CD4-positive, alpha-beta T cell (primary cell): Measurements from ENCODE around the gene ENOX1. TPM values are rescaled to one million over a fixed set of nuclear protein-coding genes. Genes with fewer than 3 reads are reported as not detected.

Source experiments
- ATAC-seq: fragments of 200-7000 bp; cut with Tn5 transposase; one replicate; pipeline ENCODE4 v1.10.0; 2022; ENCODE audit warnings: mild to moderate bottlenecking; ENCODE audit not compliant: poor library complexity
- CTCF ChIA-PET: fragments of 350-600 bp; sonication (Branson Sonifier 250); formaldehyde crosslinking; loops from one replicate; lab custom pipeline; 2021; ENCODE audit warnings: antibody characterized with exemption, inconsistent platforms; lab: Charles Lee
- POLR2A ChIA-PET: fragments of 350-600 bp; sonication (Branson Sonifier 250); formaldehyde crosslinking; loops from one replicate; lab custom pipeline; 2021; ENCODE audit warnings: antibody characterized with exemption, inconsistent platforms; lab: Charles Lee
- DNase-seq, 14 experiments: peaks; one replicate each; pipeline ENCODE4 v3.0.0-alpha.2; 2013 to 2020; ENCODE audit warnings: mixed read lengths in 2 of 14
- H3K27ac ChIP-seq, 2 donors: one replicate each; pipeline versions ENCODE4 v1.5.1 to v1.7.0; 2013; ENCODE audit warnings: low read length in 2 of 2, low read depth in 1 of 2, mild to moderate bottlenecking in 1 of 2
- H3K27me3 ChIP-seq, 2 experiments: 1 replicate in 1 of 2; 2 replicates in 1 of 2; pipeline versions ENCODE4 v1.6.1 to v1.7.0; 2013; ENCODE audit warnings: low read length in 2 of 2, control low read depth in 1 of 2, mild to moderate bottlenecking in 1 of 2, moderate library complexity in 1 of 2; ENCODE audit not compliant: insufficient read depth in 2 of 2, control insufficient read depth in 1 of 2
- H3K36me3 ChIP-seq: one replicate; pipeline ENCODE4 v1.6.1; 2013; ENCODE audit warnings: low read length, control low read depth; ENCODE audit not compliant: insufficient read depth
- H3K4me1 ChIP-seq: one replicate; pipeline ENCODE4 v1.6.1; 2013; ENCODE audit warnings: low read length, control low read depth; ENCODE audit not compliant: insufficient read depth
- H3K4me3 ChIP-seq: one replicate; pipeline ENCODE4 v1.5.1; 2013; ENCODE audit warnings: mild to moderate bottlenecking, low read length, moderate library complexity
- H3K9me3 ChIP-seq, 2 experiments: 1 replicate in 1 of 2; 2 replicates in 1 of 2; pipeline versions ENCODE4 v1.6.1 to v1.7.0; 2013; ENCODE audit warnings: low read length in 2 of 2, mild to moderate bottlenecking in 2 of 2, control low read depth in 1 of 2, moderate library complexity in 1 of 2; ENCODE audit not compliant: control insufficient read depth in 1 of 2, insufficient read depth in 1 of 2
- H3K27ac Mint-ChIP-seq: one replicate; pipeline ENCODE4 v1.8.0; 2020; ENCODE audit warnings: mixed read lengths
- H3K27me3 Mint-ChIP-seq: one replicate; pipeline ENCODE4 v1.8.0; 2021; ENCODE audit warnings: mixed read lengths
- H3K36me3 Mint-ChIP-seq: one replicate; pipeline ENCODE4 v1.8.0; 2021; ENCODE audit warnings: low read depth, mixed read lengths
- H3K4me1 Mint-ChIP-seq: one replicate; pipeline ENCODE4 v1.8.0; 2021; ENCODE audit warnings: low read depth, mixed read lengths
- H3K4me3 Mint-ChIP-seq: one replicate; pipeline ENCODE4 v1.8.0; 2020; ENCODE audit warnings: mild to moderate bottlenecking, mixed read lengths
- H3K9me3 Mint-ChIP-seq: one replicate; pipeline ENCODE4 v1.8.0; 2020; ENCODE audit warnings: mixed read lengths
- CTCF ChIP-seq: fragments of 200-600 bp; IDR thresholded peaks from one replicate; pipeline ENCODE4 v1.8.0; 2022; ENCODE audit warnings: antibody characterized with exemption, mild to moderate bottlenecking
- intact Hi-C, 2 experiments: fragments of 100-400 bp; cut with DNase I in 1 of 2; cut with micrococcal nuclease in 1 of 2; formaldehyde crosslinking; loops; one replicate each; pipeline versions ENCODE4 v1.15.1 to v1.9.0; 2023 to 2025; cut with DNase I, micrococcal nuclease
- total RNA-seq, 174 experiments: library from RNA in 2 of 174; stranded (reverse) in 2 of 174; gene quantifications; one replicate each; pipeline ENCODE4 v1.2.3 and lab custom pipeline; 2021 to 2026

Gene ENOX1
- total RNA-seq, 2 experiments from 2014 or later: not detected

- intact Hi-C loops: no loop called here
- H3K9me3 Mint-ChIP-seq: no peaks in the 10 kb centered on the region
- ChIA-PET CTCF (no interaction called here), POLR2A (no interaction called here)
- no peaks in the 10 kb centered on the region for H3K4me1 Mint-ChIP-seq
- no peak overlapping the region for H3K4me3 Mint-ChIP-seq
- no peak overlapping the region for H3K27ac Mint-ChIP-seq
- DNase-seq: no peak
- Histone ChIP-seq H3K27me3 (no peaks in the 10 kb centered on the region), H3K4me3 (no peak overlapping the region), H3K27ac (no peak overlapping the region), H3K9me3 (no peaks in the 10 kb centered on the region), H3K4me1 (no peaks in the 10 kb centered on the region), H3K36me3 (no peaks in the 10 kb centered on the region)
- H3K36me3 Mint-ChIP-seq: no peaks in the 10 kb centered on the region
- TF ChIP-seq CTCF: no peak
- H3K27me3 Mint-ChIP-seq: peaks cover 8% of the 10 kb centered on the region
- ATAC-seq: no peak
These were observed 314.4 kb downstream of the ENOX1 start for GRCh38 chr13:43472339-43472738.

- Histone ChIP-seq H3K9me3 (no peaks in the 10 kb centered on the region), H3K27ac (no peak overlapping the region), H3K4me1 (no peaks in the 10 kb centered on the region), H3K27me3 (no peaks in the 10 kb centered on the region), H3K36me3 (no peaks in the 10 kb centered on the region), H3K4me3 (no peak overlapping the region)
- H3K9me3 Mint-ChIP-seq: no peaks in the 10 kb centered on the region
- H3K36me3 Mint-ChIP-seq: no peaks in the 10 kb centered on the region
- intact Hi-C loops: no loop called here
- no peak overlapping the region for H3K4me3 Mint-ChIP-seq
- CTCF ChIA-PET: no interaction called here
- H3K4me1 Mint-ChIP-seq: no peaks in the 10 kb centered on the region
- POLR2A ChIA-PET: no interaction called here
- no peak for ATAC-seq
- no peak overlapping the region for H3K27ac Mint-ChIP-seq
- peaks cover 8% of the 10 kb centered on the region for H3K27me3 Mint-ChIP-seq
- TF ChIP-seq CTCF: no peak
- no peak for DNase-seq
These were observed 316.2 kb downstream of the ENOX1 start for GRCh38 chr13:43470610-43471009.

GRCh38 chr13:43469791-43470190, 317.0 kb downstream of the ENOX1 start:
- H3K9me3 ChIP-seq: no peaks in the 10 kb centered on the region
- H3K4me3 Mint-ChIP-seq: no peak overlapping the region
- DNase-seq: no peak
- no peak overlapping the region for H3K27ac Mint-ChIP-seq
- ChIA-PET CTCF (no interaction called here), POLR2A (no interaction called here)
- no peak overlapping the region for H3K4me3 ChIP-seq
- TF ChIP-seq CTCF: no peak
- no peaks in the 10 kb centered on the region for H3K36me3 Mint-ChIP-seq
- no peak overlapping the region for H3K27ac ChIP-seq
- H3K4me1 Mint-ChIP-seq: no peaks in the 10 kb centered on the region
- no peak for ATAC-seq
- no peaks in the 10 kb centered on the region for H3K4me1 ChIP-seq
- H3K27me3 Mint-ChIP-seq: peaks cover 8% of the 10 kb centered on the region
- no peaks in the 10 kb centered on the region for H3K36me3 ChIP-seq
- intact Hi-C loops: no loop called here
- no peaks in the 10 kb centered on the region for H3K27me3 ChIP-seq
- H3K9me3 Mint-ChIP-seq: no peaks in the 10 kb centered on the region
